GM21367 (cell line): ENCODE results near the gene ERVK3-1.
"Not testable (repeated sequence)": the region's sequence is repeated elsewhere in the genome, so short reads cannot be mapped to it uniquely, and the experiment has no call there.

Source experiments
- ATAC-seq: cut with Tn5 transposase; IDR thresholded peaks from one replicate; pipeline ENCODE4 v1.9.1; 2021; ENCODE audit not compliant: unreplicated experiment

The ERVK3-1 gene

DNA sequence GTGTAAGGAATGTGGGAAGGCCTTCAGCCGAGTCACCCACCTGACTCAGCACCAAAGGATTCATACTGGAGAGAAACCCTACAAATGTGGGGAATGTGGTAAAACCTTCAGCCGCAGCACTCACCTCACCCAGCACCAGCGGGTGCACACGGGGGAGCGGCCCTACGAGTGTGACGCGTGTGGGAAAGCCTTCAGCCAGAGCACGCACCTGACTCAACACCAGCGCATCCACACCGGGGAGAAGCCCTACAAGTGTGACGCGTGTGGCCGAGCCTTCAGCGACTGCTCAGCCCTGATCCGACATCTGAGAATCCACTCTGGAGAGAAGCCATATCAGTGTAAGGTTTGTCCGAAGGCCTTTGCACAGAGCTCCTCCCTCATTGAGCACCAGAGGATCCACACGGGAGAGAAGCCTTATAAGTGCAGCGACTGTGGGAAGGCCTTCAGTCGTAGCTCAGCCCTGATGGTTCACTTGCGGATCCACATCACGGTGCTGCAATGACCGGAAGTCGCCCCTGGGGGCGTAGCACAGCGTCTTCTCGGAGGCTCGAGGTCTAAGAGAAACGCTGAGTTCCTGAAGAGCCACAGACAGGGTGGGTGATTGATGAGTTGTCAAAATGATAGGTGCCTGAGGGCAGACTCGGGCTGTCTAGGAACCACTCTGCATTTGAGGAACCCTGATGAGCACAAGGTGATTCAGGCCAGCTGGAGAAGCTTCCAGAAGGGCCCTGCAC lies 33.8 kb downstream of the ERVK3-1 start:
- ATAC-seq = no peak

GRCh38 chr19:58345558-58345957 lies 40.4 kb downstream of the ERVK3-1 start:
- ATAC-seq = no peak

DNA sequence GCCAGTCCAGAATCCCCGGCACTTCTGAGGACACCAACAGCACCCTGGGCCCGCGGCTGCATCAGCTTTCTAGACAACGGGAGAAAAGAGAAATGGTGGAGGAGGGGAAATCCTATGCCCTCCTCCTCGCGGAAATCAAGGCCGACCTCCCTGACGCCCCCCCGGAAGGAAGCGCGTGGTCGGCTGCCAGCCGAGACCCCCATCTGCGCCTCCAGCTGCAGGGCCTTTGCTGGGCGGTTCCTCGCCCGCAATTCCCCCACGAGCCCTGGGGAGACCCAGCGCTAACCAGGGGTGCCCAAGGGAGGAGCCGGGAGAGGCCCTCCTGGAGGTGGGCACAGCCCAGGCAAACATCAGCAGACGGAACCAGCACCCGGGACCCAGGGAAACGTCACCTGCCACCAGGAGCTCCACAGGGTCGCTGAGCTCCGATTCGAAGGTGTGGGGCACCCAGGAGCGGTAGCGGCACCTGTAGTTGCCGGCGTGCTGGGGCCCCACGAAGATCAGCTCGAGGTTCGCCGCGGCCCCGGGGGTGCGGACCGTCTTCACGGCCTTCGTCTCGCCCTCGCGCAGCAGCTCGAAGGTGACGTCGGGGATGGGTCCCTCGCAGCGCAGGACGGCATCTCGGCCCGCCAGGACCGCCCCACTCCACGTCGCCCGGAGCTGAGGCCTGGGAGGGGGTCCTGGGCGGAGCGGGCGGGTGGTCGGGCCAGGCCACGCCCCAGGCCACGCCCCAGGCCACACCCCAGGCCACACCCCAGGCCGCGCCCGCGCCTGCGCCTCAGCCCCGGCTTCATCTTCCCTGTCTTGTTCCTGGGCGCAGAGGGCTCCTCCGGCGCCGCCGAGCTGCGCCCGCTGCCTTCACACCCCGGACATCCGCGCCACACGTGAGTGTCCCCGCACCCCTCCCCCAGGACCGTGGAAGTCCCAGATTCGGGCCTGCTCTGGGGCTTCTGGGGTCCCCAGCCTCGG lies 42.1 kb downstream of the ERVK3-1 start:
- ATAC-seq = peak; percentile 73

DNA sequence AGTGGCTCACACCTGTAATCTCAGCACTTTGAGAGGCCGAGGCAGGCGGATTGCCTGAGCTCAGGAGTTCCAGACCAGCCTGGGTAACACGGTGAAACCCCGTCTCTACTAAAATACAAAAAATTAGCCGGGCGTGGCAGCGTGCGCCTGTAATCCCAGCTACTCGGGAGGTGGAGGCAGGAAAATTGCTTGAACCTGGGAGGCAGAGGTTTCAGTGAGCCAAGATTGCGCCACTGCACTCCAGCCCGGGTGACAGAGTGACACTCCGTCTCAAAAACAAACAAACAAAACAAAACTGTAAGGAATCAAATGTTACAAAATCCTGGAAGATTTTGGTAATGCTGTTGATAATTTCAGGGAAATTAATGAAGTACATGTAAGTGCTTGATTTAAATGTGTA lies 42.9 kb downstream of the ERVK3-1 start:
- ATAC-seq = not testable (repeated sequence)

DNA sequence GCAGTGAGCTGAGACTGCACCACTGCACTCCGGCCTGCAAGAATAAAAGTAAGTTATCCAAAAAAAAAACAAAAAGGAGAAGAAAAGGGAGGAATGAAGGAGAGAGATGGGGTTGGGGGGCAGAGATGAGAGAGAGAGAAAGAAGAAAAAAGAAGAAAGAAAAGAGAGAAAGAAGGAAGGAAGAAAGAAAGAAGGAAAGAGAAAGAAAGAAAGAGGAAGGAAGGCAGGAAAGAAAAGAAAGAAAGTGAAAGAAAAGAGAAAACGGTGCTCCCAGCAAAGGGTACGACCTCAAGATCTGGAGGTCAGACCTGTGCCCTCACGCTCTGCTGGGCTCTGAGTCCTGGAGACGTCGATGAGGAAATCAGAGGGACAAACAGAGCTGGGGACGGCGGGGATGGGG lies 44.4 kb downstream of the ERVK3-1 start:
- no peak for ATAC-seq

GRCh38 chr19:58350001-58350861 lies 45.1 kb downstream of the ERVK3-1 start:
- ATAC-seq = no peak

DNA sequence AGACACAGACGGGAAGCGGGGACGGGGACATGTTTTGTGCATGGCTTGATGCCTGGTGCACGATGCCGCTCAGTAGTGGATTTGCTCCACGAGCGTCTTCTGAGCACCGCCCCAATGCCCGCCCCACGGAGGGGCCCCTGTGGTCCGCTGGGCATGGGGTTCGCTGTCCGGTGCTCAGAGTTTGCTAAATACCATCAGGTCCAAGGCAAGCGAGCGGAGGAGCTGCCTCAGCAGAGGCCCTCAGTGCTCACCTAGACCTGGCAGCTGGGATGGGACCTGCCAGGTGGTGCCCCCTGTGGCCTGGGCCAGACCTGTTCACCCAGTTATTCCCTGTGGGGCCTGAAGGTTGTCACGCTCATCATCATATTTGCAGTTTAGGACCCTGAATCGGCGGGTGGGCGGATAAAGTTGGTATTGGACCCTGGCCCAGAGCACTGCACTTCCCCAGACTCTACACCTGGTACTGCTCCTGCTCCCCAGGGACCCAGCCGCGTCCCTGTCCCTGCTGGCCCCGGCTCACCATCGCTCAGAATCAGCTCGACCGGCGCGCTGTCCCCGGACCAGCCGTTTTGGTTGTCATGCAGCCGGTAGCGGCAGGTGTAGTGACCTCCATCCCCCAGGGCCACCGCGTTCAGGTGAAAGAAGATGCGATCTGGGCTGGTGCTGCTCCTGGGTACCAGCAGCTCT lies 45.8 kb downstream of the ERVK3-1 start:
- no peak for ATAC-seq

- no peak for ATAC-seq
Observed at GRCh38 chr19:58351558-58351878, 46.3 kb downstream of the ERVK3-1 start.

GRCh38 chr19:58351990-58352755 lies 47.0 kb downstream of the ERVK3-1 start:
- no peak for ATAC-seq

- ATAC-seq = no peak
Observed at GRCh38 chr19:58352760-58353671, 47.8 kb downstream of the ERVK3-1 start, which contains the start of gene A1BG. A1BG (minus strand) TSS chr19:58353492; CDS start chr19:58353437, 55 bp downstream.

GRCh38 chr19:58353717-58354477 lies 48.7 kb downstream of the ERVK3-1 start:
- no peak for ATAC-seq

DNA sequence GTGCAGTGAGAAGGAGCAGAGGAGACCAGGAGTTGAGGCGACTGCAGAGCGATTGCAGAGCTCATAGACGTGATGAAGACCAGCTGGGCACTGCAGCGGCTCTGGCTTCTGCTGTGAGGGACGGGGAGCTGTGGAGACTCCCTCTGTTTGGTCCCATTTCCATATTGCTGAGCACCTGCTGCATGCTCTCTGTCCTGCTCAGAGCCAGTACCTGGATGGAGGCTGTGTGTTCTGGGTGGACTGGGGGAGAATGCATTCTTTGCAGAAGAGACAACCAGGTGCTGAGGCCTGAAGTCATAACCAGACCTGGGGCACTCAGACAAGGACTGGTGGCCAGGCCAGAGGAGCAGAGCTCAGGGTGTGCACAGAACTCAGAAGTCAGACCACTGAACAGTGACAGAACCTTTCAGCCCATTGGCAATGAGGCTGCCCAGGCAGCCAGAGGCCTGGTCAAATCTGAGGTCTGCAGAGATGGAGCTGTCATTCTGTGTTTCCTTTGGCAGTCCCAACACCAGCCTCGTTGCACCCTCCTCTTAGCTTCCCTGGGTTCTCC lies 49.4 kb downstream of the ERVK3-1 start:
- ATAC-seq = no peak

GRCh38 chr19:58355215-58355796 lies 50.1 kb downstream of the ERVK3-1 start:
- ATAC-seq = no peak

DNA sequence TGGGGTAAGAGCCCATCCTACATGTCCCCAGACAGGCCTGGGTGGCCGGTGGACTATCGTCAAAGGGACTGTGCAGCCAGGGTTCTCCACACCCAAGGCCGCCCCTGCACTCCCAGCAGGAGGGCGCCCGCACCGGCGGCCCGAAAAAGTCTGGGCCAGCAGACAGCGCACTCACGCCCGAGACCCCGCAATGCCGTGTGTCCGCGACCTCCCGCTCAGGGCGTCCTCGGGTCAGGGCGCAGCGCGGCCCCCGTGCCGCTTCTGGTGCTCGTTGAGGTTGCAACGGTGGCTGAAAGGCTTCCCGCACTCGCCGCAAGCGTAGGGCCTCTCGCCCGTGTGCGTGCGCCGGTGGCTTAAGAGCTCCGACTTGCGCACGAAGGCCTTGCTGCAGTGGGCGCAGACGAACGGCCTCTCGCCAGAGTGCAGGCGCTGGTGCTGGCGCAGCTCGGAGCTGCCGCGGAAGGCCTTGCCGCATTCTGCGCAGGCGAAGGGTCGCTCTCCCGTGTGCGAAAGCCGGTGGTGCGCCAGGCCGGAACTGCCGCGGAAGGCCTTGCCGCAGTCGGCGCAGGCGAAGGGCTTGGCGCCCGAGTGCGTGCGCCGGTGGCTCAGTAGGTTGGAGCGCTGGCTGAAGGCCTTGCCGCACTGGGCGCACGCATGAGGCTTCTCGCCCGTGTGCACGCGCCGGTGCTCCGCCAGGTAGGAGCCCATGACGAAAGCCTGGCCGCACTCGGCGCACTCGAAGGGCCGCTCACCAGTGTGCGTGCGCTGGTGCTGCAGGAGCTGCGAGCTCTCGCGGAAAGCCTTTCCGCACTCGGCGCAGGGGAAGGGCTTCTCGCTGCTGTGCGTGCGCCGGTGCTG lies 51.0 kb downstream of the ERVK3-1 start:
- no peak for ATAC-seq

DNA sequence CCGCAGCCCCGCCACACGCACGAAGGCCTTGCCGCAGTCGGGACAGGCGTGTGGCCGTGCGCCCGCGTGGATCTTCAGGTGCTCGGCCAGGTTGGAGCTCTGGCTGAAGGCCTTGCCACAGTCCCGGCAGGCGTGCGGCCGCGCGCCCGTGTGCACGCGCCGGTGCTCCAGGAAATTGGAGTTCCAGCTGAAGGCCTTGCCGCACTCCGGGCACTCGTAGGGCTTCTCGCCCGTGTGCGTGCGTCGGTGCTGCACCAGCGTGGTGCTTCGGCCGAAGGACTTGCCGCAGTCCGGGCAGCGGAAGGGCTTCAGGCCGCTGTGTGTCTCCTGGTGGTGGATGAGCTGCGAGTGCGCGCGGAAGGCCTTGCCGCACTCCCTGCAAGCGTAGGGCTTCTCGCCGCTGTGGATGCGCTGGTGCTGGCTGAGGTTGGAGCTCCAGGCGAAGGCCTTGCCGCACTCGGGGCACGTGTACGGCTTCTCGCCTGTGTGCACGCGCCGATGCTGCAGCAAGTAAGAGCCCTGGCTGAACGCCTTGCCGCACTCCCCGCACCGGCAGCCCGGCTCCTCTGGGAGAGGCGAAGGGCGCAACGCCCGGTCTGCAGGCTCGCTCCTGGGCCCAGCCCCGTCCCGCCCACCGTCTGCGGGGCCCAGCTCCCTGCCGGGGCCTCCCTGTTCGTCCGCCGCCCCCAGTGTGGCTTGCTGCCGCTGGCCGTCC lies 51.7 kb downstream of the ERVK3-1 start:
- no peak for ATAC-seq
